IMR-90 (cell line): ENCODE measurements around the gene NOL9. TPM values are rescaled to one million over a fixed set of nuclear protein-coding genes. Genes with fewer than 3 reads are reported as not detected.

ENCODE experiments used
- ATAC-seq: fragments of 200-7000 bp; cut with Tn5 transposase; 2 replicates; pipeline ENCODE4 v1.9.1; 2020; ENCODE audit warnings: low read depth, mild to moderate bottlenecking, moderate library complexity
- BruUV-seq: library from RNA; stranded (reverse); fragments of 400-500 nt; replicated peaks from 2 replicates; lab custom pipeline; 2021; lab: Mats Ljungman, UMichigan
- CTCF ChIA-PET: fragments of 300-600 bp; formaldehyde crosslinking; extraction: SDS; loops from one replicate; lab custom pipeline; 2021; ENCODE audit warnings: antibody characterized with exemption; lab: Yijun Ruan, JAX
- POLR2A ChIA-PET: fragments of 300-600 bp; sonication (Branson Sonifier 250); formaldehyde crosslinking; loops from one replicate; lab custom pipeline; 2022; ENCODE audit warnings: antibody characterized with exemption; ENCODE audit not compliant: unreplicated experiment; lab: Charles Lee
- DNase-seq: peaks from one replicate; pipeline ENCODE4 v3.0.0; 2013
- H2AFZ ChIP-seq: replicated peaks from 2 replicates; pipeline ENCODE3; 2013; ENCODE audit warnings: low read length, mild to moderate bottlenecking; ENCODE audit not compliant: poor library complexity
- H2AK5ac ChIP-seq: 2 replicates; pipeline ENCODE4 v1.6.1; 2013; ENCODE audit warnings: low read depth, low read length, inconsistent platforms
- H2AK9ac ChIP-seq: replicated peaks from 2 replicates; pipeline ENCODE3; 2013; ENCODE audit warnings: mild to moderate bottlenecking, low read depth, low read length, moderate library complexity; ENCODE audit not compliant: poor library complexity
- H2BK120ac ChIP-seq: 2 replicates; pipeline ENCODE4 v1.6.1; 2013; ENCODE audit warnings: low read depth, low read length, inconsistent platforms
- H2BK15ac ChIP-seq: 3 replicates; pipeline ENCODE4 v1.6.1; 2013; ENCODE audit warnings: low read depth, low read length, inconsistent platforms
- H2BK20ac ChIP-seq: 2 replicates; pipeline ENCODE4 v1.6.1; 2013; ENCODE audit warnings: low read depth, mild to moderate bottlenecking, inconsistent platforms, low read length, moderate library complexity
- H2BK5ac ChIP-seq: 2 replicates; pipeline ENCODE4 v1.6.1; 2013; ENCODE audit warnings: mild to moderate bottlenecking, low read depth, low read length, inconsistent platforms; ENCODE audit not compliant: poor library complexity, severe bottlenecking
- H3K14ac ChIP-seq: replicated peaks from 2 replicates; pipeline ENCODE4 v1.6.1; 2013; ENCODE audit warnings: low read depth, low read length, inconsistent platforms
- H3K18ac ChIP-seq: 2 replicates; pipeline ENCODE4 v1.6.1; 2013; ENCODE audit warnings: low read depth, low read length, control low read depth
- H3K23ac ChIP-seq: 2 replicates; pipeline ENCODE4 v1.6.1; 2013; ENCODE audit warnings: low read depth, low read length, inconsistent platforms
- H3K27ac ChIP-seq: 2 replicates; pipeline ENCODE4 v1.5.1; 2013; ENCODE audit warnings: mild to moderate bottlenecking, control low read depth, low read length; ENCODE audit not compliant: insufficient read depth
- H3K27me3 ChIP-seq: 2 replicates; pipeline ENCODE4 v1.6.1; 2013; ENCODE audit warnings: low read length; ENCODE audit not compliant: control insufficient read depth, insufficient read depth
- H3K36me3 ChIP-seq: 2 replicates; pipeline ENCODE4 v1.6.1; 2013; ENCODE audit warnings: low read length, mixed read lengths; ENCODE audit not compliant: control insufficient read depth, insufficient read depth
- H3K4ac ChIP-seq: 2 replicates; pipeline ENCODE4 v1.6.1; 2013; ENCODE audit warnings: low read depth, low read length, inconsistent platforms
- H3K4me1 ChIP-seq: 2 replicates; pipeline ENCODE4 v1.6.1; 2013; ENCODE audit warnings: low read length, mixed read lengths; ENCODE audit not compliant: control insufficient read depth, insufficient read depth
- H3K4me2 ChIP-seq: 2 replicates; pipeline ENCODE4 v1.6.1; 2013; ENCODE audit warnings: low read depth, mild to moderate bottlenecking, control low read depth, low read length, moderate library complexity
- H3K4me3 ChIP-seq: 2 replicates; pipeline ENCODE4 v1.5.1; 2013; ENCODE audit warnings: low read depth, mild to moderate bottlenecking, control low read depth, low read length, moderate library complexity; ENCODE audit not compliant: insufficient read depth
- H3K56ac ChIP-seq: 2 replicates; pipeline ENCODE4 v1.6.1; 2013; ENCODE audit warnings: low read length, inconsistent platforms; ENCODE audit not compliant: insufficient read depth; ENCODE audit errors: extremely low read depth
- H3K79me1 ChIP-seq, 2 experiments: 2 replicates each; pipeline ENCODE4 v1.6.1; 2013; ENCODE audit warnings: low read length in 2 of 2, inconsistent platforms in 1 of 2, low read depth in 1 of 2
- H3K9ac ChIP-seq: 2 replicates; pipeline ENCODE4 v1.6.1; 2013; ENCODE audit warnings: low read depth, low read length, control low read depth
- H3K9me1 ChIP-seq: 2 replicates; pipeline ENCODE4 v1.6.1; 2013; ENCODE audit warnings: low read length, inconsistent platforms; ENCODE audit not compliant: insufficient read depth
- H3K9me3 ChIP-seq: 2 replicates; pipeline ENCODE4 v1.6.1; 2013; ENCODE audit warnings: low read length; ENCODE audit not compliant: control insufficient read depth, insufficient read depth
- H4K20me1 ChIP-seq: 2 replicates; pipeline ENCODE4 v1.6.1; 2013; ENCODE audit warnings: low read length, inconsistent platforms; ENCODE audit not compliant: insufficient read depth
- H4K5ac ChIP-seq: 2 replicates; pipeline ENCODE4 v1.6.1; 2013; ENCODE audit warnings: mild to moderate bottlenecking, low read depth, low read length, control low read depth
- H4K8ac ChIP-seq, 2 experiments: 2 replicates each; pipeline ENCODE4 v1.6.1; 2013; ENCODE audit warnings: low read depth in 2 of 2, low read length in 2 of 2, control low read depth in 1 of 2, inconsistent platforms in 1 of 2
- H4K91ac ChIP-seq: 2 replicates; pipeline ENCODE4 v1.6.1; 2013; ENCODE audit warnings: low read depth, low read length, inconsistent platforms; ENCODE audit not compliant: insufficient read depth
- CHD1 ChIP-seq: IDR thresholded peaks from 2 replicates; pipeline ENCODE4 v1.6.1; 2012; ENCODE audit warnings: low read depth, low read length, improper control_type of control experiment
- MAFK ChIP-seq: IDR thresholded peaks from 2 replicates; pipeline ENCODE4 v1.6.1; 2012; ENCODE audit warnings: low read depth, low read length, improper control_type of control experiment
- RAD21 ChIP-seq: IDR thresholded peaks from 2 replicates; pipeline ENCODE4 v1.6.1; 2012; ENCODE audit warnings: low read length, improper control_type of control experiment
- RCOR1 ChIP-seq: IDR thresholded peaks from 2 replicates; pipeline ENCODE4 v1.6.1; 2012; ENCODE audit warnings: mild to moderate bottlenecking, low read length, improper control_type of control experiment; ENCODE audit not compliant: insufficient replicate concordance
- SMC3 ChIP-seq: fragments of 150-350 bp; IDR thresholded peaks from 2 replicates; pipeline ENCODE4 v1.6.1; 2016; ENCODE audit warnings: low read depth, mild to moderate bottlenecking, antibody characterized with exemption, low read length, moderate library complexity
- WGBS, 2 experiments: methylation state at CpG; one replicate each; pipeline versions ENCODE4 v1.1.5 to v1.1.7; 2013; ENCODE audit warnings: missing lambda C conversion rate in 2 of 2; ENCODE audit not compliant: insufficient read length in 1 of 2; ENCODE audit errors: extremely low coverage in 2 of 2; 5-methylcytosine and 5-hydroxymethylcytosine counted together
- dilution Hi-C: fragments of 300-500 bp; cut with HindIII; formaldehyde crosslinking; loops from one replicate; pipeline ENCODE4 v1.14.3; 2018; ENCODE audit warnings: low sequenced_read_pairs; ENCODE audit not compliant: unreplicated experiment
- in situ Hi-C: fragments of 300-500 bp; cut with MboI; formaldehyde crosslinking; loops from 3 replicates; pipeline ENCODE4 v1.14.3; 2019; ENCODE audit warnings: low sequenced_read_pairs, inconsistent platforms, mixed read lengths
- intact Hi-C: fragments of 100-400 bp; cut with micrococcal nuclease; formaldehyde crosslinking; loops from 2 replicates; pipeline ENCODE4 v1.10.0; 2022
- polyA plus RNA-seq, 3 experiments: library from polyadenylated mRNA; depleted of rRNA; stranded (reverse); fragments of >200 nt; gene quantifications; 2 replicates each; pipeline ENCODE4 v1.2.3, GENCODE V29; 2012; ENCODE audit warnings: low replicate concordance in 1 of 3
- total RNA-seq: library from RNA; depleted of rRNA; stranded (reverse); fragments of >200 nt; gene quantifications from 2 replicates; pipeline ENCODE4 v1.2.3, GENCODE V29; 2012
- TF ChIP-seq, protein P1 (sequence below): conservative IDR thresholded peaks from 2 replicates; pipeline ENCODE4 v1.5.1; 2012; ENCODE audit warnings: mild to moderate bottlenecking, low read depth, low read length, improper control_type of control experiment
- TF ChIP-seq, protein P2 (sequence below): fragments of 150-350 bp; IDR thresholded peaks from 2 replicates; pipeline ENCODE4 v1.6.1; 2016; ENCODE audit warnings: low read depth, mild to moderate bottlenecking, low read length, moderate library complexity, borderline replicate concordance

The NOL9 gene
- total and polyA plus RNA-seq, 2 of the 4 experiments (the other 2 are of a cell fraction) = 13.0 to 19.2 TPM

DNA sequence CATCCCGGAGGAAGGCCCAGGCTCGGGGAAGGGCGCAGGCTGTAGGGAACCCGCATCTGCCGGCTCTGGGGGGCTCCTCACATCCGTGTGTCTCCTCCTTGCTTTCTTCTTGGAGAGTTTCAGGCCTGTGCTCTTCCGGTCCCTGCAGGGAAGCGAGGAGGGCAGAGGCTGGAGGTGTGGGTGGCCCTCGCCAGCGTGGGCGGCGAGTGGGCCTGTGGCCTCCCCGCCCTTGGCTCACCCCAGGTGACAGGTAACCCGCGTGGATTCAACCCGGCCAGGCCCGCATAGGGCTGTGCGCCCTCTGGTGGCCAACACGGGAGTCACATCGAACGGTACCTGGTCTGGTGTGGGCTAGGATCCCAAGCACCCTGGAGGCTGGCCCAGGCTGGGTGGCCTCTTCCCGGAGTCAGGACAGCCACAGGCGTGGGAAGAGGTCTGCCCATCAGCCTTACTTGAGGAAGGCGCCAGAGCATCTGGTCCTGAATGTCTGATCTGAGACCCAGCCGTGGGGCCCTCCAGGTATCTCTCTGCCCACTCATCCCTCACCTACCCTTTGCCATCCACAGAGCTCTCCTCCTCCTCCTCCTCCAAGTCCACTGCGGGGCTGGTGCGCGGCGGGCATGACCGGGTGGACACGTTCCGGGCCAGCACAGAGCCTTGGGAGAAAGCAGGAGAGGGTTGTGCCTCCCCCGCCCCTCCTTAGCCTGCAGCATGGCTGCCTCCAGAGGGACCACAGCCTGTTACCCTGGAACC lies 78.8 kb downstream of the NOL9 start:
- WGBS, 2 experiments = 5% methylated on average over 8 of the region's 33 CpGs; no CpG with 5 or more reads in 1 of the 2 experiments
- H3K4me1 ChIP-seq = no peaks in the 10 kb centered on the region
- H2AFZ ChIP-seq = peak overlapping the region; percentile 63
- no peak overlapping the region for H3K4ac ChIP-seq
- peaks cover 7% of the 10 kb centered on the region for H4K20me1 ChIP-seq
- no peak overlapping the region for H3K9ac ChIP-seq
- no peak overlapping the region for H3K4me3 ChIP-seq
- H3K23ac ChIP-seq = no peak overlapping the region
- no peak overlapping the region for H3K18ac ChIP-seq
- H3K27me3 ChIP-seq = no peaks in the 10 kb centered on the region
- H3K27ac ChIP-seq = no peak overlapping the region
- H3K9me1 ChIP-seq = no peaks in the 10 kb centered on the region
- POLR2A ChIA-PET = no interaction called here
- in situ Hi-C loops (no loop called here), intact Hi-C loops (no loop called here), dilution Hi-C loops (no loop called here)
- H3K79me1 ChIP-seq = no peaks in the 10 kb centered on the region; a peak in 1 of 4 replicates
- no peak overlapping the region for H3K14ac ChIP-seq
- H3K4me2 ChIP-seq = no peak overlapping the region
- H3K36me3 ChIP-seq = peaks cover 22% of the 10 kb centered on the region
- no peak overlapping the region for H3K56ac ChIP-seq
- no peak overlapping the region for H2BK5ac ChIP-seq
- TF ChIP-seq SMC3 = peak; percentile 50; the same call in 1 of the 2 replicates
- TF ChIP-seq, protein P1, sequence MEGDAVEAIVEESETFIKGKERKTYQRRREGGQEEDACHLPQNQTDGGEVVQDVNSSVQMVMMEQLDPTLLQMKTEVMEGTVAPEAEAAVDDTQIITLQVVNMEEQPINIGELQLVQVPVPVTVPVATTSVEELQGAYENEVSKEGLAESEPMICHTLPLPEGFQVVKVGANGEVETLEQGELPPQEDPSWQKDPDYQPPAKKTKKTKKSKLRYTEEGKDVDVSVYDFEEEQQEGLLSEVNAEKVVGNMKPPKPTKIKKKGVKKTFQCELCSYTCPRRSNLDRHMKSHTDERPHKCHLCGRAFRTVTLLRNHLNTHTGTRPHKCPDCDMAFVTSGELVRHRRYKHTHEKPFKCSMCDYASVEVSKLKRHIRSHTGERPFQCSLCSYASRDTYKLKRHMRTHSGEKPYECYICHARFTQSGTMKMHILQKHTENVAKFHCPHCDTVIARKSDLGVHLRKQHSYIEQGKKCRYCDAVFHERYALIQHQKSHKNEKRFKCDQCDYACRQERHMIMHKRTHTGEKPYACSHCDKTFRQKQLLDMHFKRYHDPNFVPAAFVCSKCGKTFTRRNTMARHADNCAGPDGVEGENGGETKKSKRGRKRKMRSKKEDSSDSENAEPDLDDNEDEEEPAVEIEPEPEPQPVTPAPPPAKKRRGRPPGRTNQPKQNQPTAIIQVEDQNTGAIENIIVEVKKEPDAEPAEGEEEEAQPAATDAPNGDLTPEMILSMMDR = peak; percentile 69
- no peak for TF ChIP-seq RCOR1
- TF ChIP-seq CHD1 = no peak
- peak; percentile 44 for TF ChIP-seq RAD21
- no peak for TF ChIP-seq MAFK
- TF ChIP-seq, protein P2, sequence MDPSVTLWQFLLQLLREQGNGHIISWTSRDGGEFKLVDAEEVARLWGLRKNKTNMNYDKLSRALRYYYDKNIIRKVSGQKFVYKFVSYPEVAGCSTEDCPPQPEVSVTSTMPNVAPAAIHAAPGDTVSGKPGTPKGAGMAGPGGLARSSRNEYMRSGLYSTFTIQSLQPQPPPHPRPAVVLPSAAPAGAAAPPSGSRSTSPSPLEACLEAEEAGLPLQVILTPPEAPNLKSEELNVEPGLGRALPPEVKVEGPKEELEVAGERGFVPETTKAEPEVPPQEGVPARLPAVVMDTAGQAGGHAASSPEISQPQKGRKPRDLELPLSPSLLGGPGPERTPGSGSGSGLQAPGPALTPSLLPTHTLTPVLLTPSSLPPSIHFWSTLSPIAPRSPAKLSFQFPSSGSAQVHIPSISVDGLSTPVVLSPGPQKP = no peak
- H4K8ac ChIP-seq = no peak overlapping the region
- no peaks in the 10 kb centered on the region for H3K9me3 ChIP-seq
- no peak overlapping the region for H2AK5ac ChIP-seq
- no peak overlapping the region for H2BK120ac ChIP-seq
- H4K91ac ChIP-seq = no peak overlapping the region
- CTCF ChIA-PET = no interaction called here
- H2BK20ac ChIP-seq = no peak overlapping the region
- no peak overlapping the region for H4K5ac ChIP-seq
- DNase-seq = no peak
- BruUV-seq = no TSS peak
- ATAC-seq = peak; percentile 93
- H2BK15ac ChIP-seq = no peak overlapping the region
- H2AK9ac ChIP-seq = peak overlapping the region; percentile 82
